ENCODE measurements around the gene SORT1.

Gene SORT1

GRCh38 chr1:109280862-109281261 is 116.9 kb downstream of the SORT1 start:
- Histone ChIP-seq H3K27ac (ENCODE audit: insufficient read depth, low read length, poor library complexity, severe bottlenecking) (no peak overlapping the region), H3K4me3 (ENCODE audit: insufficient read depth, low read depth, low read length, poor library complexity, severe bottlenecking) (no peak overlapping the region), H3K36me3 (ENCODE audit: control insufficient read depth, insufficient read depth, low read length) (no peaks in the 10 kb centered on the region), H3K4me1 (ENCODE audit: control insufficient read depth, insufficient read depth, low read length, poor library complexity, severe bottlenecking) (peaks cover 4% of the 10 kb centered on the region), H3K27me3 (replicated peaks; ENCODE audit: control insufficient read depth, insufficient read depth, low read length, poor library complexity, severe bottlenecking) (no peaks in the 10 kb centered on the region), H3K9me3 (ENCODE audit: control insufficient read depth, low read length) (no peaks in the 10 kb centered on the region)
- no peak for DNase-seq

DNA sequence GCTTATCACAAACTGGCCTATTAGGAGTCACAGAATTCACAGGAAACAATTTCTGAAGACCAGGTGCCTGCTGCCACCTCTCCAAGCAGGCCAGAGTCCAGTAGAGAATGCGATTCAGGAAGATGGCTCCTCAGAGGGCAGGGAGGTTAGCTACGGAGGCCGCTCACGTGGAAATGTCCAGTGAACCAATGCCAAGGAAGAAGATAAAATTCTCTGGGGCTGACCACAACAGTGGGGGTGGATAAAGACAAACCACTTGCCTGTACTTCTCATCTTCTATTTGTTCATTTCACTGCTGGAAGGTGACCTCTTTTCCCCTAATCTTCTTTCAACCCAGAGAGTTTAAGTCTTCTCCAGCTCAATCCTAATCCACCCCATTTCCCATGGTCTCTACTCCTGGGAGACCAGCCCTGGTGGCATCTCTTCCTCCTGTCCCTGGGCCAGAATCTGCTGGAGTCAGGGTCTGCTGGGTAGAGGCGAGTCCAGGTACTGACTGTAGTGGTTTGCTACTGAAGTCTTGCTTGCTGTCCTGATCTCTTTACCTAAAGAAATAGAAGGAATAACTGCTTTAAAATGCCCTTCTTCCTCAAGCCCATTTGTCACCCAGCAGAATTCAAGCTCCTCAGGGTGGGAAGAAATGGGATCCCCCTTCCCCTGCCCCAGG is 118.0 kb downstream of the SORT1 start:
- DNase-seq: no peak
- peaks cover 4% of the 10 kb centered on the region for H3K4me1 ChIP-seq (ENCODE audit: control insufficient read depth, insufficient read depth, low read length, poor library complexity, severe bottlenecking)
- no peaks in the 10 kb centered on the region for H3K9me3 ChIP-seq (ENCODE audit: control insufficient read depth, low read length)
- H3K27ac ChIP-seq (ENCODE audit: insufficient read depth, low read length, poor library complexity, severe bottlenecking): no peak overlapping the region
- no peaks in the 10 kb centered on the region for H3K27me3 ChIP-seq (replicated peaks; ENCODE audit: control insufficient read depth, insufficient read depth, low read length, poor library complexity, severe bottlenecking)
- no peaks in the 10 kb centered on the region for H3K36me3 ChIP-seq (ENCODE audit: control insufficient read depth, insufficient read depth, low read length)
- H3K4me3 ChIP-seq (ENCODE audit: insufficient read depth, low read depth, low read length, poor library complexity, severe bottlenecking): no peak overlapping the region

GRCh38 chr1:109277434-109278204 is 120.1 kb downstream of the SORT1 start:
- Histone ChIP-seq H3K9me3 (ENCODE audit: control insufficient read depth, low read length) (no peaks in the 10 kb centered on the region), H3K27me3 (replicated peaks; ENCODE audit: control insufficient read depth, insufficient read depth, low read length, poor library complexity, severe bottlenecking) (no peaks in the 10 kb centered on the region), H3K4me1 (ENCODE audit: control insufficient read depth, insufficient read depth, low read length, poor library complexity, severe bottlenecking) (no peaks in the 10 kb centered on the region), H3K4me3 (ENCODE audit: insufficient read depth, low read depth, low read length, poor library complexity, severe bottlenecking) (no peak overlapping the region), H3K36me3 (ENCODE audit: control insufficient read depth, insufficient read depth, low read length) (no peaks in the 10 kb centered on the region), H3K27ac (ENCODE audit: insufficient read depth, low read length, poor library complexity, severe bottlenecking) (no peak overlapping the region)
- peak; percentile 20 to 45 (median 20) for DNase-seq

DNA sequence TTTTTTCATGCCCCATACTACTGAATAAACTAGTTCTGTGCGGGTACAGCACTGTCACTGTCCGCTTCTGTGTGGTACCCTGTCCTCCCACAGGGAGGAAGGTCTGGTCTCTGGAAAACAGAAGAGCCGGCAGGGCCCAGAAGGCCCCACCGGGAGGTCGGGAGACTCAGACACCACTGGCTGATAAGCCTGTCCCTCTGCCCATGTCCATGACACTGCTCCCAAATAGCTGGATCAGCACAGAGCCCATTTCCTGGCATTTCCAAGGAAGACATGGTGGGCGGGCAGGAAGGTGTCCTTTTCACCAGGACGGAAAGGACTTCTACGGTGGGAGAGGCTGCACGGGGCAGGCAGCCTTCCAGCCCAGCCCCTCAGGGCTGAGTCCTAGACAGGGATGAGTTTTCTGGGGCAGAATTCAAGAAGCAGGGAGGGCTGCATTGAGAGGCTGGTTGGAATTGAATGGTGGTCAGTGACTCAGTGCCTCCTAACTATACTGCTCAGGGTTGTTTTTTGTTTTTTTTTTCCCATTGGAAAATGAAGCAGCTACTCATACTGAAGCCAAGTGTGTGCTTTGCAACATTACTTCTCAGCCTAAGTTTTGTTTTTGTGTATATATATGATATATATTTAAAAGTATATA is 121.9 kb downstream of the SORT1 start:
- DNase-seq: no peak
- Histone ChIP-seq H3K27ac (ENCODE audit: insufficient read depth, low read length, poor library complexity, severe bottlenecking) (no peak overlapping the region), H3K36me3 (ENCODE audit: control insufficient read depth, insufficient read depth, low read length) (no peaks in the 10 kb centered on the region), H3K4me1 (ENCODE audit: control insufficient read depth, insufficient read depth, low read length, poor library complexity, severe bottlenecking) (no peaks in the 10 kb centered on the region), H3K27me3 (replicated peaks; ENCODE audit: control insufficient read depth, insufficient read depth, low read length, poor library complexity, severe bottlenecking) (no peaks in the 10 kb centered on the region), H3K9me3 (ENCODE audit: control insufficient read depth, low read length) (no peaks in the 10 kb centered on the region), H3K4me3 (ENCODE audit: insufficient read depth, low read depth, low read length, poor library complexity, severe bottlenecking) (no peak overlapping the region)

DNA sequence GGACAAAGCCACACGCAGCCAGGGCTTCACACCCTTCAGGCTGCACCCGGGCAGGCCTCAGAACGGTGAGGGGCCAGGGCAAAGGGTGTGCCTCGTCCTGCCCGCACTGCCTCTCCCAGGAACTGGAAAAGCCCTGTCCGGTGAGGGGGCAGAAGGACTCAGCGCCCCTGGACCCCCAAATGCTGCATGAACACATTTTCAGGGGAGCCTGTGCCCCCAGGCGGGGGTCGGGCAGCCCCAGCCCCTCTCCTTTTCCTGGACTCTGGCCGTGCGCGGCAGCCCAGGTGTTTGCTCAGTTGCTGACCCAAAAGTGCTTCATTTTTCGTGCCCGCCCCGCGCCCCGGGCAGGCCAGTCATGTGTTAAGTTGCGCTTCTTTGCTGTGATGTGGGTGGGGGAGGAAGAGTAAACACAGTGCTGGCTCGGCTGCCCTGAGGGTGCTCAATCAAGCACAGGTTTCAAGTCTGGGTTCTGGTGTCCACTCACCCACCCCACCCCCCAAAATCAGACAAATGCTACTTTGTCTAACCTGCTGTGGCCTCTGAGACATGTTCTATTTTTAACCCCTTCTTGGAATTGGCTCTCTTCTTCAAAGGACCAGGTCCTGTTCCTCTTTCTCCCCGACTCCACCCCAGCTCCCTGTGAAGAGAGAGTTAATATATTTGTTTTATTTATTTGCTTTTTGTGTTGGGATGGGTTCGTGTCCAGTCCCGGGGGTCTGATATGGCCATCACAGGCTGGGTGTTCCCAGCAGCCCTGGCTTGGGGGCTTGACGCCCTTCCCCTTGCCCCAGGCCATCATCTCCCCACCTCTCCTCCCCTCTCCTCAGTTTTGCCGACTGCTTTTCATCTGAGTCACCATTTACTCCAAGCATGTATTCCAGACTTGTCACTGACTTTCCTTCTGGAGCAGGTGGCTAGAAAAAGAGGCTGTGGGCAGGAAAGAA is 122.9 kb downstream of the SORT1 start:
- H3K4me3 ChIP-seq (ENCODE audit: insufficient read depth, low read depth, low read length, poor library complexity, severe bottlenecking): no peak overlapping the region
- no peaks in the 10 kb centered on the region for H3K27me3 ChIP-seq (replicated peaks; ENCODE audit: control insufficient read depth, insufficient read depth, low read length, poor library complexity, severe bottlenecking)
- DNase-seq: no peak
- H3K36me3 ChIP-seq (ENCODE audit: control insufficient read depth, insufficient read depth, low read length): no peaks in the 10 kb centered on the region
- no peaks in the 10 kb centered on the region for H3K9me3 ChIP-seq (ENCODE audit: control insufficient read depth, low read length)
- no peak overlapping the region for H3K27ac ChIP-seq (ENCODE audit: insufficient read depth, low read length, poor library complexity, severe bottlenecking)
- no peaks in the 10 kb centered on the region for H3K4me1 ChIP-seq (ENCODE audit: control insufficient read depth, insufficient read depth, low read length, poor library complexity, severe bottlenecking)

- Histone ChIP-seq H3K4me3 (ENCODE audit: insufficient read depth, low read depth, low read length, poor library complexity, severe bottlenecking) (no peak overlapping the region), H3K36me3 (ENCODE audit: control insufficient read depth, insufficient read depth, low read length) (no peaks in the 10 kb centered on the region), H3K4me1 (ENCODE audit: control insufficient read depth, insufficient read depth, low read length, poor library complexity, severe bottlenecking) (no peaks in the 10 kb centered on the region), H3K27me3 (replicated peaks; ENCODE audit: control insufficient read depth, insufficient read depth, low read length, poor library complexity, severe bottlenecking) (no peaks in the 10 kb centered on the region), H3K27ac (ENCODE audit: insufficient read depth, low read length, poor library complexity, severe bottlenecking) (no peak overlapping the region), H3K9me3 (ENCODE audit: control insufficient read depth, low read length) (no peaks in the 10 kb centered on the region)
- DNase-seq: no peak
Measured at GRCh38 chr1:109273570-109274288, 124.0 kb downstream of the SORT1 start.

DNA sequence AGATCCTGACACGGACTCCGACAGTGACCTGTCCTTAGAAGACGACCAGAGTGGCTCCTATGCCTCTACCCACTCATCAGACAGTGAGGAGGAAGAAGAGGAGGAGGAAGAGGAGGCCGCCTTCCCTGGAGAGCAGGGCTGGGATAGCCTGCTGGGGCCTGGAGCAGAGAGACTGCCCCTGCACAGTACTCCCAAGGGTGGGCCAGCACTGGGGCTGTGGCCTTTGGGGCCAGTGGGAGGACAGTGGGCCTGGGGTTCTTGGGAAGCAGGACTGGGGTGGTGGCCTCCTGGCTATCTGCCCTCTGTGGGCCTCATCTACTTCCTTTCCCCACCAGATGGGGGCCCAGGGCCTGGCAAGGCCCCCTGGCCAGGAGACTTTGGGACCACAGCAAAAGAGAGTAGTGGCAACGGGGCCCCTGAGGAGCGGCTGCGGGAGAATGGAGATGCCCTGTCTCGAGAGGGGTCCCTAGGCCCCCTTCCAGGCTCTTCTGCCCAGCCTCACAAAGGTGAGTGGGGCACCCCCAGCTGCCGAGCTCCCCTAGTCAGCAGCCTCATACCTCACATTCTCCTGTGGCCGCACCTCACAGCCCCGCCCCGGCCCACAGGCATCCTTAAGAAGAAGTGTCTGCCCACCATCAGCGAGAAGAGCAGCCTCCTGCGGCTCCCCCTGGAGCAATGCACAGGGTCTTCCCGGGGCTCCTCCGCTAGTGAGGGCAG is 124.7 kb downstream of the SORT1 start:
- Histone ChIP-seq H3K4me3 (ENCODE audit: insufficient read depth, low read depth, low read length, poor library complexity, severe bottlenecking) (no peak overlapping the region), H3K4me1 (ENCODE audit: control insufficient read depth, insufficient read depth, low read length, poor library complexity, severe bottlenecking) (no peaks in the 10 kb centered on the region), H3K27me3 (replicated peaks; ENCODE audit: control insufficient read depth, insufficient read depth, low read length, poor library complexity, severe bottlenecking) (no peaks in the 10 kb centered on the region), H3K27ac (ENCODE audit: insufficient read depth, low read length, poor library complexity, severe bottlenecking) (no peak overlapping the region), H3K9me3 (ENCODE audit: control insufficient read depth, low read length) (no peaks in the 10 kb centered on the region), H3K36me3 (ENCODE audit: control insufficient read depth, insufficient read depth, low read length) (no peaks in the 10 kb centered on the region)
- no peak for DNase-seq

- no peaks in the 10 kb centered on the region for H3K36me3 ChIP-seq (ENCODE audit: control insufficient read depth, insufficient read depth, low read length)
- H3K27me3 ChIP-seq (replicated peaks; ENCODE audit: control insufficient read depth, insufficient read depth, low read length, poor library complexity, severe bottlenecking): no peaks in the 10 kb centered on the region
- H3K27ac ChIP-seq (ENCODE audit: insufficient read depth, low read length, poor library complexity, severe bottlenecking): no peak overlapping the region
- H3K4me3 ChIP-seq (ENCODE audit: insufficient read depth, low read depth, low read length, poor library complexity, severe bottlenecking): no peak overlapping the region
- H3K4me1 ChIP-seq (ENCODE audit: control insufficient read depth, insufficient read depth, low read length, poor library complexity, severe bottlenecking): no peaks in the 10 kb centered on the region
- H3K9me3 ChIP-seq (ENCODE audit: control insufficient read depth, low read length): no peaks in the 10 kb centered on the region
- DNase-seq: no peak
Measured at GRCh38 chr1:109272021-109272799, 125.5 kb downstream of the SORT1 start.
